Loucy (cell line): ENCODE results near the gene TGM3.

ENCODE experiments used
- EZH2phosphoT487 ChIP-seq: fragments of 200-600 bp; IDR thresholded peaks from 2 replicates; pipeline ENCODE4 v1.6.1; 2018; ENCODE audit warnings: antibody characterized with exemption, mild to moderate bottlenecking, moderate library complexity, borderline replicate concordance
- TF ChIP-seq, protein P1 (sequence below): fragments of 200-600 bp; sonication (generic); conservative IDR thresholded peaks from 2 replicates; pipeline ENCODE4 v1.5.1; 2014; ENCODE audit warnings: mild to moderate bottlenecking, antibody characterized with exemption, low read length

DNA sequence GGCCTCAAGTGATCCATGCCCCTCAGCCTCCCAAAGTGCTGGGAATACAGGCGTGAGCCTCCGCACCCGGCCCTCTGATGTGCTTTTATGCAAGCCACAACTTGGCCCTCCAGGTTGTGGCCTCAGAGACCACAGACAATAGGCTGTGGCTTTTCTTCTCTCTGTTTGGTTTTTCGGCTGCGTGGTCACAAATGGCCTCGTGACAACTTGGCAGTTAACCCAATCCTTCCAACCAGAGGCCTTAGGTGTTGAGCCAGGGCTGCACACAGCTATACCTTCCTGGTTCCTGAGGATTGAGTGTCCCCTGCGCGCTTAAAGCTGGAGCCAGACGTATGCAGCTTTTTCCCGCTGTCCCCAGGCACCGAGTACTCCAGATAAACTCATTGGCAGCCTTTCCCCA is 6.3 kb upstream of the TGM3 start:
- TF ChIP-seq EZH2phosphoT487, result no peak
- TF ChIP-seq, protein P1, sequence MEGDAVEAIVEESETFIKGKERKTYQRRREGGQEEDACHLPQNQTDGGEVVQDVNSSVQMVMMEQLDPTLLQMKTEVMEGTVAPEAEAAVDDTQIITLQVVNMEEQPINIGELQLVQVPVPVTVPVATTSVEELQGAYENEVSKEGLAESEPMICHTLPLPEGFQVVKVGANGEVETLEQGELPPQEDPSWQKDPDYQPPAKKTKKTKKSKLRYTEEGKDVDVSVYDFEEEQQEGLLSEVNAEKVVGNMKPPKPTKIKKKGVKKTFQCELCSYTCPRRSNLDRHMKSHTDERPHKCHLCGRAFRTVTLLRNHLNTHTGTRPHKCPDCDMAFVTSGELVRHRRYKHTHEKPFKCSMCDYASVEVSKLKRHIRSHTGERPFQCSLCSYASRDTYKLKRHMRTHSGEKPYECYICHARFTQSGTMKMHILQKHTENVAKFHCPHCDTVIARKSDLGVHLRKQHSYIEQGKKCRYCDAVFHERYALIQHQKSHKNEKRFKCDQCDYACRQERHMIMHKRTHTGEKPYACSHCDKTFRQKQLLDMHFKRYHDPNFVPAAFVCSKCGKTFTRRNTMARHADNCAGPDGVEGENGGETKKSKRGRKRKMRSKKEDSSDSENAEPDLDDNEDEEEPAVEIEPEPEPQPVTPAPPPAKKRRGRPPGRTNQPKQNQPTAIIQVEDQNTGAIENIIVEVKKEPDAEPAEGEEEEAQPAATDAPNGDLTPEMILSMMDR, result no peak
